ENCODE data around the gene MAGI2.
"Not testable (repeated sequence)": the region's sequence is repeated elsewhere in the genome, so short reads cannot be mapped to it uniquely, and the experiment has no call there.

Gene MAGI2

DNA sequence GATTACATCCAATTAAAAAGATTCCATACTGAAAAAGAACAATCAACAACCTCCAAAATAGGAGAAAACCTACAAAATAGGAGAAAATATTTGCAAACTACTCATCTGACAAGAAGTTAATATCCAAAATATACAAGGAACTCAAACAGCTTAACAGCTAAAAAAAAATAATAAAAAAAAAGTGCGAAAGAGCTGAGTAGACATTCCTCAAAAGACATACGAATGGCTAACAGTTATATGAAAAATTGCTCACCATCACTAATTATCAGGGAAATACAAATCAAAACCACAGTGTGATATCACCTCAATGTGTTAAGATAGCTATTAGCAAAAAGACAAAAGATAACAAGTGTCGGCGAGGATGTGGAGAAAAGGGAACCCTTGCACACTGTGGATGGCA is 1204.6 kb downstream of the MAGI2 start:
- DNase-seq = no peak

DNA sequence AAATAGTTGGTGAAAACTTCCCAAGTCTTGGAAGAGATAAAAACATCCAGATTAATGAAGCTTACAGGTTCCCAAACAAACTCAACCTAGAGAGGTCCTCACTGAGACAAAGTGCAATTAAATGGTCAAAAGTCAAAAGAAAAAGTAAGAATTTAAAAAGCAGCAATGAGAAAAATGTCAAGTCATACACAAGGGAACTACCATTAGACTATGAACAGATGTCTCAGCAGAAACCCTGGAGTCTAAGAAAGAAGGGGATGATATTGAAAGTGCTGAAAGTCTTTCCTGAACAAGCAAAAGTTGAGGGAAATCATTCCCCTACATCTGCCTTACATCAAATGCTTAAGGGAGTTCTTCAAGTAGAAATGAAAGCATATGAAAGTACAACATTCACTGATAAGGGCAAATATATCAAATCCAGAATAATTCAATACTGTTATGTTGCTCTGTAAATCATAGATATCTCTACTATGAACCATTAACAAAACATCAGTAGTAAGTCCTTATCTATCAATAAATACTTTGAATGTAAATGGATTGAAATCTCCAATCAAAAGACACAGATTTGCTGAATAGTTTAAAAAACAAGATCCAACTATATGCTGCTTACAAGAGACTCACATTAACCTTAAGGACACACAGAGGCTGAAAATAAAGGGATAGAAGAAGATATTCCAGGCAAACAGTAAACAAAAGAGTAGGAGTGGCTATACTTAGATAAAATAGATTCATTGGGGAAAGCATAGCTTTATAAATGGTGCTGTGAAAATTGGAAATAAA is 1205.4 kb downstream of the MAGI2 start:
- DNase-seq = no peak

DNA sequence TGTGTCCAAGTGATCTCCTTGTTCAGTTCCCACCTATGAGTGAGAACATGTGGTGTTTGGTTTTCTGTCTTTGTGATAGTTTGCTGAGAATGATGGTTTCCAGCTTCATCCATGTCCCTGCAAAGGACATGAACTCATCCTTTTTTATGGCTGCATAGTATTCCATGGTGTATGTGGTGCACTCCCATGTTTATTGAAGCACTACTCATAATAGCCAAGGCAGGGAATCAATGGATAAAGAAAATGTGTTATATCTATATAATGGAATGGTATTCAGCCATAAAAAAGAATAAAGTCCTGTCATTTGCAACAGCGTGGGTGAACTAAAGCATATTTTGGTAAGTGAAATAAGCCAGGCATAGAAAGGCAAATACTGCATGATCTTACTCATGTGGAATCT is 1213.3 kb downstream of the MAGI2 start:
- DNase-seq = not testable (repeated sequence)

DNA sequence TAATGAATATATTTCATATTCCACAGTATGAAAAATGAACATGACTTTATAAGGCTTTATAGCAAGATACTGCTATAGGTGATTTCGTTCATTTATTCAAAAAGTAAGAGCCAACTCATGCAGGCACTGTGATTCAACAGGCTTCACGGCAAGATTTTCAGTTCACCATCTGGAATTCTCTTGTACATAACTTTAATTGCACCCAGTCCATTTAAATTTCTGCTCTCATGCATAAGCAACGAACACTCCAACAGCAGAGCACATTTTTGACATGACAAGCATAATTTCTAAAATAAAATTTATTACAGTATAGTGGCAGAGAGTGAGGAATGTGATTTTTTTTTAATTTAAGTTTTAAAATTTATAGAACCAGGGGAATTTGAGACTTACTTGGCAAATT is 1218.8 kb downstream of the MAGI2 start:
- no peak for DNase-seq

DNA sequence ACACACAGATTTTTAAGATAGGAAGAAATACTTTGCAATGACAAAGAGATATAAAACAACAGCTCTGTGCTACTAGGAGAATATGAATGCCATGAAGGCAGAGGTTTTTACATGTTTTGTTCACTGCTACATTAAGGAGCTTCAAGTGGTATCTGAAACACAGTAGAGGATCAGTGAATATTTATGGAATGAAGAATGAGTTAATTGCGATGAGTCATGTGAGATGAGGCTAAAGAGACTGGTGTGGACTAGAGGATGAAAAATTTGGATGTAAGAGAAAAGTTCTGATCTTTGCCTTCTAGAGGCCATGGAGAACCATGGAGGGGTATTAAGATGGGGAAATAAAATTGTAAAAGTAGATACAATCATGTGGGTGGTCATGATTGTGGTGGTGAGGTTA is 1220.7 kb downstream of the MAGI2 start:
- no peak for DNase-seq

DNA sequence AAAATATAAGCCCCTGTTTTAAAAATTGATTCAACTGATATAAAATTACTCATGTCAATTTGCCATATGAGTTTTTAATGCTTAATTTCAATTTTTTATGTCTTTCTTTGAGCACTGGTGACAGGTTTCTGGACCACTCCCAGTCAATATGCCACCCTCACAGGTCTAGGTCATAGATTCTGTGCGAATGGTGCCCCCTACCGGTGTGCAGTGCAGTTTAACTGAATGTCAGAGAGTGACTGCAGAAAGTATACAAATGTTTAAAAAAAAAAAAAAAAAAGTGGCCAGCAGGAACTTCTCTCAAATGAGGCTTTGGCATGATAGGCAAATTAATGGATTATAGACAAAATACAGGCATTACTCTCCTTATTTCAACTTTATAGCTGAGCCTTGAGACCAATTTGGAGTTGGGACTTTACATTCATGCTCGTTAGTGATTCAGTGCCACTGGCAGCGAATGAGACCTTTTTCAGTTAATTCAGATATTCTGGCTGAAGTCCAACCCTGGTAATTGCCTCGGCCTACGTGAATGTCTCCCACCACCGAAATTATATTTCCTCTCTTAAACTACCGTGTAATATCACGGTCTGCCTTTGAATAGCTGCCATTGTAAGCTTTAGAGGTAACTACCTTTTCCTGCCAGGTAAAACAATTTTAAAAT is 1227.3 kb downstream of the MAGI2 start:
- no peak for DNase-seq

DNA sequence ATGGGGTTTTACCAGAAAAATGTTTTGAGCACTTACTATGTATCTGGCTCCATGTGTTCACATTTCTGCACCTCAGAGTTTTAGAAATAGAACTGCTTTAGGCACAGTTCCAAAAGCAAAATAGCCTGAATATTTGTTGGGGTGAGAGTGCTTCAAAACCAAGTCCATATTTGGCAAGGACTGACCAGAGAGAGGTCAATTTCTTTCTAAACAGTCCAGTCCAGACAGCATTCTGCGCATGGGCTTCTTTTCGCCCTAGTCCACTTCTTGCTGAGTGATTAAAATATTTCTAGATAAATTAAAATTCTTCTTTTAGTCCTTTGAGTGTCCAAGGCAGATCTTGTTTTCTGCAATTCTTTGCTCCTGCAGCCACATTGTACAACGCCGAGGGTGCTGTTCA is 1227.9 kb downstream of the MAGI2 start:
- DNase-seq = no peak

DNA sequence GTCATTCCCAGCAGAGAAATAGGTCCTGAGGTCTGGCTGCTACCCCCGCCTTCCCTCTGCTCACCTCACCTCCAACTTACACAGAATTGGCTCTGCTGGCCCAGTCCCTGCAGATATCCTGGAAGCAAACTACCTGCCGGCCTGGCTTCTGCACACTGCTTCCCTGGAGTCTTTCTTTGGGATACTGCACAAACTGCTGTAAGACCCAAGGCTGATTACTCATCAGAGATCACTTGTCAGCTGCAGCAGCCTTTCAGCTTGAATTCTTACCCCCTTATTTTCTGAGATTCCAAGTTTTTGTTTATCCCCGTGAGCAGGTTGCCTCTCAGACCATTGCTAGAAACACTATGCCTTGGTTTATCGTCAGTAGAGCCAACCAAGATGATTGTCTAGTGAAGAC is 1228.5 kb downstream of the MAGI2 start:
- DNase-seq = no peak

DNA sequence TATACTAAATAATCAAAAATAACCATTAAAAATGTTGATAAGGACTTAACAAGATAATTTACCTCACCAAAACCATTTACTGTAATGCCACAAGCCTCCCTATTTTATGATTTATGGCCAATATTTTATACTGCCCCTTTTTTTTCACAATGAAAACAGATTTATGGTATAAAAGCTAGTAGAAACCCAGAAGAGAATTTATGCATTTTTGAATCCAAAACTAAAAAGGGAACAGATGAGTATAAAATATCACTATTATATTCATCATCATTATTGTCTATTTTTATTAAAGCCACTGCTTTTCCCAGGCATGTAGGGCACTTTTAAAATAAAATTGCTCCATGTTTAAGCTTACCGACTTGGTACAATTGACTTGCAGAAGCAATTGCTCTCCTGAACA is 1229.9 kb downstream of the MAGI2 start:
- no peak for DNase-seq

DNA sequence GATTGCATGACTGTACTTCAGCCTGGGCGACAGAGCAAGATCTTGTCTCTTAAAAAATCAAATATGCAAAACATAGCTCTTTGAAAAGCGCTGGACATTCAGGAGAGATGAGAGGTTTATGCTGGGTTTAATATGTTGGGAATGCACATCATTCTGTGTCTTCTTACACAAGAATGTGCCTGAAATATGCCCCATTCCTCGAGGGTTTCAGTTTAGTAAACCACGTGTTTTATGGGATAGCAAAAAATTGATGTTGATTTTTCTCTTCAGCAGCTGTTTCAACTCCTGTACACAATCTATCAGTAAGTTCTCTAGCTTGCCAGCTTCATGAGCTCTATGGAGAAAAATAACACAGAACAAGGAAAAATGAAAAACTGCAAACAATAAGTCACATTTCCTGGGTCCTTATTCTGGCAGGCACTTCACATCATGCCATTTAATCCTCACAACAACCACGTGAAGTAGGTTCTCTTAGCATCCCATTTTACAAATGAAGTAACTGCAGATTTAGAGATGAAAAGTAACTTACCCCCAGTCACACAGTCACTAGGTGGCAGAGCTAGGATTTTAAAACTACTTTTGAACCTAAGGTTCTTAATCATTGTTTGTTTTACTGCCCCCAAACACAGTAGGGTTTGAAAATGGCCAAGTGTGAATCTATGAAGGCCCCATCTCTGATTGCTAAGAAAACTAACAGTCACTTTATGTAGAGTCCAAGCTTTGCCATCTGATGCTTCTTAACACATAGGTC is 1231.3 kb downstream of the MAGI2 start:
- DNase-seq = no peak

DNA sequence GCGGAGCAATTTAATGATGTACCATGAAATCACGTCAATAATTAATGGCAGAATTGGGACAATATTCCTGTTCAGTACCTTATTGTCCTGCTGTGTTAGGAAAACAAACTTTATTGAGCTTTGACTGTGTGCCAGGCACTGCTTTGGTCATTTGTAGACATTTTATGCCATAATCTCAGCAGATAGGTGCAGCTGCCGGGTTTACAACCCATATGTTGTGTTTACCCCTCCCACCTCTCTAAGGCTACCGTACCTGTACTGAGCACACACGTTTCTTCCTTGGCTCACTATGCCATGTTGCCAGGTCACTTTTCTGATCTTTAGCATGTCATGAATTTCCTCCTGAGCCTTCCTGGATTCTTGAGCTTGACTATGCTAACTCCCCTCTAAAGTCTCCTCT is 1232.7 kb downstream of the MAGI2 start:
- DNase-seq = no peak

DNA sequence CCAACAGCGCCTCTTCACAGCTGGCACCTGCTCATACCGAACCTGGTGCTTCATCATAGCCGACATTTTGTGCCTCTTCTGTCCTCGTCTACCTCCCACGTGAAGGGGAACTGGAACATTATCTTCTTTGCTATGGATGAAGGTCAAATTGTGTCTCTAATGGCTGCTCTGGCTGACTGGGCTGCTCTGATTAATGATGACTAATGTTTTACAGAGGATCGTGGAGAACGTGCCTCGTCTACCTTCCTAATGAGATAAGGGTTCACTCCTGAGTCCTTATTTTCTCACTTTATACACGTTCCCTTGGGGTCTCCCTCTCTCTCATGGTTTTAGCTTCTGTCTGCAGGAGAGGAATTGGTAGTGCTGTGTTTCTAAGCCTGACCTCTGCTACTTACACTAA is 1234.6 kb downstream of the MAGI2 start:
- DNase-seq = no peak

DNA sequence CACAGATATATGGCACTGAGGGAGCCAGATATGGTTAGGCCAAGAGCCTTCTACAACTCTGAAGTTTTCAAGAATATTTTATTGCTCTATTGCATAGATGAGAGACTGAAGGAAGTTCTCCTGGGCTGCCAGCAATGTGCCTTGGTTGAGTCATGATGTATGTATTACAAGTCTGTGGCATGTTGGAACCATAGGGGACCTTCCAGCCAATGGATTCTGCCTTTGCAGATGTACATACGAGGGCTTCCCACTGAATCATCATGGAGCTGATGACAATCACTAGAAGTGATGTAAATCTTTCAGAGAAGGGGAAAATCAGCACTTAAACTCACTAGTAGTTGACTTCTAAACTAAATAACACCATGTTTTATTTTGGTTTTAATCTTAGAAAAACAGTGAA is 1235.4 kb downstream of the MAGI2 start:
- DNase-seq = no peak

DNA sequence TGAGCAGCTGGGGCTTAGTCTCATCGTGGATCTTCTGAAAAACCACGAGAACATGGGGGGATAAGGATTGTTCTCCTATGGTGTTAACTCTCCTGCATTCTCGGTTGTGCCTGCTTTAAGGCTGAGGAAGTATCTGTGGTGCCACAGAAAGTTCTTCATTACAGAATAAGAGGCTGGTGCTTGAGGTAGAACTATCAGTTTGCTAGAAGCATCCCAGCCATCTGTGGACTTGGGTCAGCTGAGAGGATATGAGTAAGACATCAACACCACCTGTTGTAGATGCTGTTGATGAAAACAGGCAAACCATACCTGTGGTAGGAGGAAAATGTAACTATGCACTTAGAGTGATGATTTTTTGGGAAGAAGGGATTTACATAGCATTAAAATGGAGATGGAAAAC is 1238.3 kb downstream of the MAGI2 start:
- DNase-seq = no peak

DNA sequence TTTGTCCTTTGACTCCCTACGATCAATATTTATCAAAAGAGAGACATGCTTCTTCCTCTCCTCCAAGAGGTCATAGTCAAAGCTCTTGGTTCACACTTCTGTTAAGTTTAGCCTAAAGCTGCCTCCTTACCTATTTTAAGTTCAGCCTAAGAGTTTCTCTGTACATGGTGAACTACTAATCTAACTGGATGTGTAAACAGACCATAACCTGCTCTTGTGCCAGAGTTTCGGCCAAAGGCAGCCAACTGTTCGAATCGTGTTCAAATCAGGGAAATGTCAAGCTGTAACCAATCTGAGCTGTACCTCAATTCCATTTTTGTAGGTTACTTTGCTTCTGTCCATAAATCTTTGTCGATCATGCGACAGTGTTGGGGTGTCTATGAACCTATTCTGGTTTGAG is 1240.1 kb downstream of the MAGI2 start:
- no peak for DNase-seq

DNA sequence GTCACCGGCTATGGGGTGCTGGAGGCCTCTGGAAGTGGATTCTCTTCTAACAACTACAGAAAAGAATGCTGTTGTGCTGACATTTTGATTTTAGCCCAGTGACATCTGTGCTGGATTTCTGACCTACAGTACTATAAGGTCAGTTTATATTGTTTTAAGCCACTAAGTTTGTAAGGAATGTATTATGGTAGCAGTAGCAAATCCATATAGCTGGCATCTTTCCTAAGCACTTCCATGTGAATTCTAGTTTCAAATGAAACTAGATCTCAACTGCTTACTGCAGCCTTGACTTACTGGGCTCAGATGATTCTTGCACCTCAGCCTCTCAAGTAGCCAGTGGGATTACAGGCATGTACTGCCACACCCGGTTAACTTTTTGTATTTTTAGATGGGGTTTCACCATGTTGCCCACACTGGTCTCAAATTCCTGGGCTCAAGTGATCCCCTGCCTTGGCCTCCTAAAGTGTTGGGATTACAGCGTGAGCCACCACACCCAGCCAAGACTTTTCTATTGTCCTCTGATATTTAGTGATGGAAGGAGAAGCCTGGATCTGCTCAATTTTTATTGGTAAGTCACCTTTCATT is 1240.9 kb downstream of the MAGI2 start:
- DNase-seq = no peak

DNA sequence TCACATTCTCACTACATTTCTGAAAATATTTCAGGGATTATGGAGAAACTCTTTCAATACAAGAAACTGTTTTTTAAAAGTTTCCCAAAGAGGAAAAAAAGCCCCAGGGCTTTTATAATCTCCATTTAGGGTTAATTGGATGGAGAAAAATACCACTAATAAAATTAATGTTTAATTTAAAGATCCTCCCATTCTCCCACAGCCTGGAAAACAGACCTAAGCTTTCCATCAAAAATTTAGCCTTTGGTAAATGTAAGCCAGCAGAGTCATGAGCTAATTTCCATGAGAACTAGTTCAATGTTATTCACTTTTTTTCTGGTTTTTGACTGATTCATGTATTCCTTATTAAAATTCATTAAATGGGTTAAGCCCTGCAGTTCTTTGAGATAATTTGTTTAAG is 1246.2 kb downstream of the MAGI2 start:
- DNase-seq = no peak

DNA sequence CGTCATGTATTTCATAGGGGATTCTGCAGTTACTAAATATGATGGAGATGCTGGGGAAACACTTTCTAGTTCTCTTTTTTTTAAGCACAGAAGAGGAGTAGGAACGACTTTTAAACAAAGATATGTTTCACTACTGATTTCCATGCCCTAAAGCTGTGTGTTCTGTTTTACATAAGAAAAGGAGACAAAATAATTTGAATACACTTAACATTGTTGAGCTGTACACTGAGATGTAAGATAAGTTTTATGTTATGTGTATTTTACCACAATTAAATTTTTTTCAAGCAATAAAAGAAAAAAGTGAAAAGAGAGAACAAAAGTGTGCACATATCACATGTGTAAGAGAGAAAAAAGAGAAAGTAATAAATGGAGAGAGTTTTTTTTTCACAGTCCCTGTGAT is 1246.7 kb downstream of the MAGI2 start:
- DNase-seq = no peak

DNA sequence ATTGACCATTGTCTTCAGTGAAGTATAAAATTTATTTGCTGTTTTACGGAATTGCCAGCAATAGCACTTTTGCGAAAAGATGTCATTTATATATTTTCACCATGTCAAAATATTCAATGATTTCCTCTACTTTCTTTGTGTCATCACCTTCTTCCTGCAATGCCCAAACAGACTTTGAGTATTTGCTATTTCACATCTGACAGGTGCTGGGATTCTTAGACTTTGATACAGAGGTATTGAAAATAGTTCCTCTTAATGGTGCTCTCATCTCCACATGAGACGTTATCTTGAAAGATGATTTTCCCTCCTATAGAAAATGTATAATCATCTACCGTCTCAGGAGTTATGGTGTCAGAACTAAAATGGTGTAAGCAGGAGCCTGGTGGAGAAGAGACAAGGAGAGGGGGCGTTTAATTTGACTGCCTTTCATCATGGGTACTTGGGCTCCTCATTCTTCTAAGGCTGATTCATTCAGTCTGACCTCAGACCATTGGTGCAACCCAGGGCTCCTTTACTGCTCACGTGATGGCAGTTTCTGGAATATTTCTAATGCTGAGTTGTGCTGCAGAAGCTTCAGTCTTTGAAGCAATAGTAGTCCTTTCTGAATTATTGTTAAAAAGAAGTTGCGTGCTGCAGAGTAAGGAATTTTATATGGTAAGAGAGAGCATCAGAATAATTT is 1250.3 kb downstream of the MAGI2 start:
- DNase-seq = no peak

DNA sequence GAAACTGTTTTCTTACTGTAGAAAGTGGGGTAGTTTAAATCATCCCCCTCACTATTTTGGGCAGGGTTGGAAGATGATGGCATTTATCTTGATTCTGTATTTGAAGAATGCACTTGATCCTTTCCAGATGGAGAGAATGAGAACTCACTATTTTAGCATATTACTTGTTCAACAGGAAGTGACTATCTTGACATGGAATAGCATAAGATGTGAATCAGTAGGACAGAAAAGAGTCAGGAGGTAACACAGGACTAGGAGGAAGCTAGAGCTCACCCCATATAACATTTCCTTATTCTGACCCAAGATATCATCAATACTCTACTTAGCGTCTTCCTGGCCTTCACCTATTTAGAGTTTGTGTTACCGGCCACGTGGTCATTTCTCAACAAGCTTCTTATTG is 1254.7 kb downstream of the MAGI2 start:
- DNase-seq = no peak

DNA sequence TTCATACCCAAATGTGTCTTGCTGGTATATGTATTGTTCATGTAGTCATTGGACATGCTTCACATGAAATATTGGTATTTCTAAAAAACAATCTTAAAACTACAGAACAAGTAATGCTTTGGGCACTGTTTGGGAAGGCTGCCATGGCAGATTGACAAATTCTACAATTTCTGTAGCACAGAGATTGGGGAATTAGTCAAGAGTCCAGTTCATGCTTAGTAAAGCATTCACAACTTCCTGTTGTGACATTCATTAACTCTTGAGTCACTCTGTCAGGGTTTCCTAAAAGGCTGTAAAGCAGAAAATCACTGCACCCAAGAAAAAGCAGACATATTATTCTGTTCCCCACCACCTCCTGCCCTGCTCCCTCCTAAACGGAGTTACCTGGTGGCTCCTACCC is 1256.0 kb downstream of the MAGI2 start:
- DNase-seq = no peak

DNA sequence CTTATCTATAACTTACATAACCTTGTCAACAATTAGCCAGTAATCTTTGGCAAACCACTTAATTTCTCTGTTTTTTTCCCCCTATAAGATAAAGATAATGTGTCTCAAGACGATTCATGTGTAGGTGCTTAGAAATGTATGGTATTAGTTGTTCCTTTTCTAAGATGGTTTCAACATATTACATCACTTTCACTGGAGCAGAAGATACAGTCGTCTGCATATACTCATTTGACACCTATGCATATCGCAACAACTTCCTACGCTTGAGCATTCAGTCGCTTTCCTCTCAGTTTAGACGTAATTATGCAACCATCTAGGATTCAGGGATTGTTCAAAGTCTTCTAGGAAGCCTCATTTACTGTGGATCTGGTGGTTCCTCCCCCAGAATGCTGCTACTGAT is 1258.2 kb downstream of the MAGI2 start:
- DNase-seq = no peak

DNA sequence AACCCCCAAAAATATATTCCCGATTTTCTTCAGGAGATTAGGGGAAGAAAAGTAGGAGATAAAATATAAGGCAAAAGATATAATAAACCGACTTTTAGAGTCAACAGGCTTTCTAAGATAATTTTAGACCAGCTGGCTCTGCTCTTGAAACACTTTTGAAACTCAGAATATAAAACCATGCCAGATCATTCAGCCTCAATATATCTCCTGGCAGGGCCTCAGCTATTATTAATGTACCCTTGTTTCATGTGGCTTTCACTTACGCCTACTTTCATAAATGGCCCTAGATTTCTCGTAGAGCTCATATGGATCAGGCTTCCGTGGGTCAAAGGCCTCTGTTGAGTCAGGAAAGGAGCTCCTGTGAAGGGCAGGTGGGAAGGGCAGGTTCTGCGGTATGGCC is 1258.9 kb downstream of the MAGI2 start:
- DNase-seq = no peak
